ENCODE results near the gene IRS4.

GRCh38 chrX:108735679-108736508 is 469 bp downstream of the IRS4 start:
- TF ChIP-seq CTCF (IDR thresholded peaks at IDR 0.05), result no peak
- no peak for TF ChIP-seq EP300 (IDR thresholded peaks at IDR 0.05)
- no peak for TF ChIP-seq POLR2A (IDR thresholded peaks at IDR 0.05; ENCODE audit: low read depth)
- TF ChIP-seq POLR2AphosphoS5 (IDR thresholded peaks at IDR 0.05), result no peak
